GM23338 (cell line): ENCODE results near the gene RAB21. TPM values are rescaled to one million over a fixed set of nuclear protein-coding genes. Genes with fewer than 3 reads are reported as not detected.
"Not testable (repeated sequence)": the region's sequence is repeated elsewhere in the genome, so short reads cannot be mapped to it uniquely, and the experiment has no call there.

Experiments used
- ATAC-seq: fragments of 200-7000 bp; cut with Tn5 transposase; 3 replicates; pipeline ENCODE4 v1.9.1; 2020
- DNase-seq: peaks from one replicate; pipeline ENCODE4 v3.0.0-alpha.2; 2015; ENCODE audit warnings: low spot score
- H2AFZ ChIP-seq: fragments of 200-600 bp; sonication (generic); 2 replicates; pipeline ENCODE4 v1.8.0; 2016; ENCODE audit warnings: antibody characterized with exemption, mild to moderate bottlenecking, moderate library complexity
- H3F3A ChIP-seq: fragments of 200-600 bp; sonication (generic); replicated peaks from 2 replicates; pipeline ENCODE4 v1.8.0; 2017; ENCODE audit warnings: antibody characterized with exemption, mixed run types, low read depth
- H3K27ac ChIP-seq: fragments of 200-600 bp; sonication (generic); 2 replicates; pipeline ENCODE4 v1.6.1; 2016; ENCODE audit warnings: low read depth
- H3K27me3 ChIP-seq: fragments of 200-600 bp; sonication (generic); 2 replicates; pipeline ENCODE4 v1.8.0; 2016; ENCODE audit warnings: mild to moderate bottlenecking, mixed run types, moderate library complexity; ENCODE audit not compliant: insufficient read depth
- H3K36me3 ChIP-seq: fragments of 200-600 bp; sonication (generic); 2 replicates; pipeline ENCODE4 v1.8.0; 2016; ENCODE audit warnings: mild to moderate bottlenecking; ENCODE audit not compliant: insufficient read depth
- H3K4me1 ChIP-seq: fragments of 200-600 bp; sonication (generic); 2 replicates; pipeline ENCODE4 v1.8.0; 2016; ENCODE audit warnings: mild to moderate bottlenecking, moderate library complexity; ENCODE audit not compliant: insufficient read depth
- H3K4me2 ChIP-seq: fragments of 200-600 bp; sonication (generic); 2 replicates; pipeline ENCODE4 v1.7.1; 2017; ENCODE audit warnings: mixed run types
- H3K4me3 ChIP-seq: fragments of 200-600 bp; sonication (generic); 2 replicates; pipeline ENCODE4 v1.6.1; 2016; ENCODE audit warnings: mixed run types
- H3K79me2 ChIP-seq: fragments of 200-600 bp; sonication (generic); replicated peaks from 2 replicates; pipeline ENCODE4 v1.8.0; 2017; ENCODE audit warnings: mild to moderate bottlenecking; ENCODE audit not compliant: insufficient read depth
- H3K9me2 ChIP-seq: fragments of 200-600 bp; sonication (generic); 2 replicates; pipeline ENCODE4 v1.8.0; 2017; ENCODE audit not compliant: insufficient read depth
- H4K20me1 ChIP-seq: fragments of 200-600 bp; sonication (generic); replicated peaks from 2 replicates; pipeline ENCODE4 v1.8.0; 2017; ENCODE audit warnings: mild to moderate bottlenecking; ENCODE audit not compliant: insufficient read depth
- H3K27ac Mint-ChIP-seq: 2 replicates; pipeline ENCODE4 v1.8.0; 2020; ENCODE audit warnings: inconsistent platforms, mild to moderate bottlenecking, moderate library complexity, mixed read lengths
- H3K27me3 Mint-ChIP-seq: 3 replicates; pipeline ENCODE4 v1.8.0; 2022; ENCODE audit warnings: low read depth, mild to moderate bottlenecking, moderate library complexity, mixed read lengths, inconsistent platforms; ENCODE audit not compliant: insufficient read depth, poor library complexity
- H3K36me3 Mint-ChIP-seq: 3 replicates; pipeline ENCODE4 v1.8.0; 2021; ENCODE audit warnings: low read depth, mild to moderate bottlenecking, inconsistent platforms, moderate library complexity, mixed read lengths
- H3K4me1 Mint-ChIP-seq: 3 replicates; pipeline ENCODE4 v1.8.0; 2020; ENCODE audit warnings: mild to moderate bottlenecking, inconsistent platforms, mixed read lengths
- H3K4me3 Mint-ChIP-seq: 3 replicates; pipeline ENCODE4 v1.8.0; 2021; ENCODE audit warnings: moderate library complexity, mild to moderate bottlenecking, inconsistent platforms, mixed read lengths
- H3K9me3 Mint-ChIP-seq: 3 replicates; pipeline ENCODE4 v1.8.0; 2020; ENCODE audit warnings: moderate library complexity, mild to moderate bottlenecking, inconsistent platforms, mixed read lengths
- CREB1 ChIP-seq: fragments of 250-450 bp; sonication (Bioruptor Pico); IDR thresholded peaks from 2 replicates; pipeline ENCODE4 v1.5.0; 2020; ENCODE audit warnings: low read depth, mild to moderate bottlenecking, moderate library complexity
- CTCF ChIP-seq, 2 experiments: fragments of 200-600 bp in 1 of 2; sonication (generic) in 1 of 2; conservative IDR thresholded peaks; 2 replicates each; pipeline versions ENCODE4 v1.5.1 to v1.6.1; 2016 to 2017; ENCODE audit warnings: antibody characterized with exemption in 2 of 2, low read depth in 2 of 2, mild to moderate bottlenecking in 2 of 2, moderate library complexity in 1 of 2
- EZH2 ChIP-seq: fragments of 200-600 bp; sonication (generic); IDR thresholded peaks from one replicate; pipeline ENCODE4 v1.8.0; 2017; ENCODE audit warnings: antibody characterized with exemption, mild to moderate bottlenecking, low read depth; ENCODE audit not compliant: unreplicated experiment
- EZH2phosphoT487 ChIP-seq: fragments of 200-600 bp; sonication (generic); IDR thresholded peaks from one replicate; pipeline ENCODE4 v1.8.1; 2018; ENCODE audit warnings: antibody characterized with exemption; ENCODE audit not compliant: unreplicated experiment
- JUNB ChIP-seq: IDR thresholded peaks from one replicate; pipeline ENCODE4 v1.6.1; 2016; ENCODE audit warnings: antibody characterized with exemption; ENCODE audit not compliant: unreplicated experiment
- REST ChIP-seq: IDR thresholded peaks from one replicate; pipeline ENCODE4 v1.6.1; 2018; ENCODE audit warnings: antibody characterized with exemption; ENCODE audit not compliant: unreplicated experiment
- STAT1 ChIP-seq: IDR thresholded peaks from one replicate; pipeline ENCODE4 v1.6.1; 2016; ENCODE audit warnings: antibody characterized with exemption; ENCODE audit not compliant: unreplicated experiment
- ZNF114 ChIP-seq: fragments of 250-450 bp; sonication (Bioruptor Pico); IDR thresholded peaks from 2 replicates; pipeline ENCODE4 v1.5.0; 2020; ENCODE audit warnings: mild to moderate bottlenecking, moderate library complexity
- polyA plus RNA-seq: library from polyadenylated mRNA; unstranded; fragments of >200 nt; fragmentation: Nextera tagmentation; extraction: Ambion mirVana; gene quantifications from 2 replicates; pipeline ENCODE4 v1.2.1, GENCODE V29; 2016
- total RNA-seq: library from RNA; depleted of rRNA; stranded (reverse); fragments of >200 nt; shearing (Covaris generic); gene quantifications from 2 replicates; pipeline ENCODE4 v1.2.3, GENCODE V29; 2014

Gene RAB21
- total and polyA plus RNA-seq, 2 experiments from 2014 or later, result 9.8 to 27.2 TPM

DNA sequence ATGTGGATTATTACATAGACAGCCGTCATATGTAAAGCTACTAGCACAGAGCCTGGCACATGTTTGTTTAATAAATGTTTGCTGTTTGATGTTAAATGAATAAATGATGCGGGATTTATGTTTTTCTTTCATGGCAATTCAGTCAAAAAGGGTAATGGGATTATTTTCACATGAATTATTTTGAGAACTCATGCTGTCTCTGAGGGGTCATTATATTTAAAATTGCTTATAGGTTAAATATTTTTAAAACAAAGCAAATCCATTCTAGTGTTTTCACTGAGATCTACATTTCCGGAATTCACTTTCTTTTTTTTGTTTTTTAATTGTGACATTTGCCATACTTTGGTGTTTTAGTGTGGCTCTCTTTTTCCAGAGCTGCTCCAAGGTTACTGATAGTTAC lies 5.3 kb downstream of the RAB21 start (continued):
- no peak for TF ChIP-seq CTCF (conservative IDR thresholded peaks at IDR 0.05; ENCODE audit: low read depth in 2 of 2)
- no peak for TF ChIP-seq ZNF114 (CRISPR knock-in tag)
- TF ChIP-seq EZH2, result no peak
- TF ChIP-seq CREB1 (CRISPR knock-in tag), result no peak

DNA sequence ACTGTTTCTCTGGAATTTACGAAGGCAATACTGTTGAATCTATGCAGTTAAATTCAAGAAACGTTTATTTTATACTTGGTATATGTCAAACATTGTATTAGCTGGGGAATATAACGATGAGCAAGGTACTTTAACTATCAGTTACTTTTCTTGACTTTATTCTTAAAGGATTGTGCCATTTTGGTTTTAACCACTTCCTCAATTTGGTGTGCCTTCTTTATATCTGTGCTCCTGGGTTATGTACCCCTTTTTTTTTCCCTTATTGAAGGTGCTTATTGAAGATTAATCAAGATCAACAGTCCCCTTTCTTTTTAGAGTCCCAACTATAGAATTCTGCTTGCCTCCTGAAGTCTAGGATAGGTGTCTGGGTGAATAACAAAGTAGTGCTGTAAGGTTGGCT lies 5.8 kb downstream of the RAB21 start:
- no peak overlapping the region for H3K4me3 Mint-ChIP-seq
- H3K27ac ChIP-seq, result no peak overlapping the region
- H3K4me3 ChIP-seq, result no peak overlapping the region
- no peaks in the 10 kb centered on the region for H3K9me2 ChIP-seq
- H4K20me1 ChIP-seq, result peaks cover 27% of the 10 kb centered on the region
- H3K4me1 Mint-ChIP-seq, result peaks cover 29% of the 10 kb centered on the region
- H3K36me3 ChIP-seq, result no peaks in the 10 kb centered on the region; the same call in 1 of the 2 replicates
- H3K9me3 Mint-ChIP-seq, result no peaks in the 10 kb centered on the region
- H3K36me3 Mint-ChIP-seq, result peaks cover 34% of the 10 kb centered on the region
- H3K27me3 ChIP-seq, result no peaks in the 10 kb centered on the region
- DNase-seq (no peak), ATAC-seq (no peak)
- TF ChIP-seq STAT1, result no peak
- no peak for TF ChIP-seq EZH2phosphoT487
- no peak for TF ChIP-seq REST
- TF ChIP-seq ZNF114 (CRISPR knock-in tag), result no peak
- no peak for TF ChIP-seq JUNB
- peaks cover 100% of the 10 kb centered on the region for H3K79me2 ChIP-seq
- H3F3A ChIP-seq, result no peaks in the 10 kb centered on the region
- no peak overlapping the region for H3K4me2 ChIP-seq
- no peak overlapping the region for H3K27ac Mint-ChIP-seq
- H3K4me1 ChIP-seq, result peaks cover 18% of the 10 kb centered on the region
- H2AFZ ChIP-seq, result no peak overlapping the region
- H3K27me3 Mint-ChIP-seq, result no peaks in the 10 kb centered on the region

DNA sequence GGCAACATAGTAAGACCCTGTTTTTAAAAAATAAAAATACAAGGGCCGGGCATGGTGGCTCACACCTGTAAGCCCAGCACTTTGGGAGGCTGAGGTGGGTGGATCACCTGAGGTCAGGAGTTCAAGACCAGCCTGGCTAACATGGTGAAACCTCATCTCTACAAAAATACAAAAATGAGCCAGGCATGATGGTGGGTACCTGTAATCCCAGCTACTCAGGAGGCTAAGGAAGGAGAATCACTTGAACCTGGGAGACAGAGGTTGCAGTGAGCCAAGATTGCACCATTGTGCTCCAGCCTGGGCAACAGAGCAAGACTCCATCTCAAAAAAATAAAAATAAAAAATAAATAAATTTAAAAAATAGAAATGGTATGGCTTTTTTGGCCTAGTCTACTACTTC lies 6.7 kb downstream of the RAB21 start:
- not testable (repeated sequence) for H3K4me3 ChIP-seq, H3K9me2 ChIP-seq, H3K27ac Mint-ChIP-seq, H3K36me3 ChIP-seq, H3K9me3 Mint-ChIP-seq, DNase-seq, H3K4me2 ChIP-seq, ATAC-seq, H3K27ac ChIP-seq, H3F3A ChIP-seq, H3K27me3 ChIP-seq, H3K27me3 Mint-ChIP-seq, H2AFZ ChIP-seq, H3K4me3 Mint-ChIP-seq
- H3K4me1 ChIP-seq, result peaks cover 11% of the 10 kb centered on the region; the same call in 1 of the 2 replicates
- peaks cover 26% of the 10 kb centered on the region for H4K20me1 ChIP-seq
- Mint-ChIP-seq H3K4me1 (peaks cover 24% of the 10 kb centered on the region), H3K36me3 (peaks cover 34% of the 10 kb centered on the region)
- H3K79me2 ChIP-seq, result peaks cover 100% of the 10 kb centered on the region
